HK-2 (cell line): ENCODE results near the gene VARS2.
"Not testable (repeated sequence)": the region's sequence is repeated elsewhere in the genome, so short reads cannot be mapped to it uniquely, and the experiment has no call there.

Experiments used
- DNase-seq: peaks from one replicate; pipeline ENCODE4 v3.0.0-alpha.2; 2018; ENCODE audit not compliant: unreplicated experiment

The VARS2 gene

DNA sequence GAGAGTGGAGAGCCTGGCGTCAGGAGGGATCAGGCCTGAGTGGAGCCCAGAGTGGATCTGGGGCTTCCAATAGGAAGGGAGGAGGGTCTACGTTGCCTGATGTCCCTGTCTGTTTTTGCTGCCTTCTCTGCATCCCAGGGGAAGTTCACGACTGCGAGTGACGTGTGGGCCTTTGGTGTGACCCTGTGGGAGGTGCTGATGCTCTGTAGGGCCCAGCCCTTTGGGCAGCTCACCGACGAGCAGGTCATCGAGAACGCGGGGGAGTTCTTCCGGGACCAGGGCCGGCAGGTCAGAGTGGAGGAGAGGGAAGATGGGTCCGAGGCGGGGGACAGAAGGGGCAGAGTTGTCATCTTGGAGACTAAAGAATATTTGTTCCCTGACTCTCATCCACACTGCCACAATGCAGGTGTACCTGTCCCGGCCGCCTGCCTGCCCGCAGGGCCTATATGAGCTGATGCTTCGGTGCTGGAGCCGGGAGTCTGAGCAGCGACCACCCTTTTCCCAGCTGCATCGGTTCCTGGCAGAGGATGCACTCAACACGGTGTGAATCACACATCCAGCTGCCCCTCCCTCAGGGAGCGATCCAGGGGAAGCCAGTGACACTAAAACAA is 15.2 kb upstream of the VARS2 start:
- DNase-seq = no peak

DNA sequence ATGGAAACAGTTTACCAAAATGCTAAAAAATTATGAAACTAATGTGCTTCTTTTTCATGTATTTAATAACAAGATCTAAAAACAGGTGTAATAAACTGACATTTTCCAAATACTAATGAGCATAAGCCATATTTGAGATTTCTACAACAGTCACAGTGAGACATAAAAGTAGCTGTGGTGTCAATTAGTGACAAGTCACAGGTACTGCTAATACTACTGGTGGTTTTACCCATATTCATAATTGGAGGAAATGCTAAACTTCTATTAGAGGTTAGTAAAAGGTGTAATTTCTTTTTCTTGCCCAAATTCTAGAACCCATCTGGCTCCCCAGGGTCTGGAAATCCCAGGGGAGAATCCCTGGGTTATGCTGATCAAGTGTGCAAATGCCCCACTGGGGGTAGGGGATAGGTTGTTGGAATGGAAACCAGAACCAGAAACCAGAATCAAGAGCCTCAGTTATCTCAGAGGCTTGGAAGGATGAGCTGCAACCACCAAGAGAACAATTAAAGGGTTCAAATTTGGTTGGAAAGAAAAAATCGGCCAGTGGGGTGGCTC is 13.1 kb upstream of the VARS2 start:
- no peak for DNase-seq

DNA sequence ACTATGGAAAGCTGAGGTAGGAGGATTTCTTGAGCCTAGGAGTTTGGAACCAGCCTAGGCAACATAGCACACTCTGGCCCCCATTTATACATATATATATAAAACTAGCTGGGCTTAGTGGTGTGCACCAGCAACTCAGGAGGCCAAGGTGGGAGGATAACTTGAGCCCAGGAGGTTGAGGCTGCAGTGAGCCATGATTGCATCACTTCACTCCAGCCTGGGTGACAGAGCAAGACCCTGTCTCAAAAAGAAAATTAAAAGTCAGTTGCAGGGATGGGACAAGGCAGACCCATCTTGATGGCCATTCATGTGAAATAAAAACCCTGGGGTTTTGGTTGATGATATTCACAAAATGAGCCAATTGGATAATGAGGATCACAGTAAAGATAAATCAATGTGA is 12.6 kb upstream of the VARS2 start:
- no peak for DNase-seq

DNA sequence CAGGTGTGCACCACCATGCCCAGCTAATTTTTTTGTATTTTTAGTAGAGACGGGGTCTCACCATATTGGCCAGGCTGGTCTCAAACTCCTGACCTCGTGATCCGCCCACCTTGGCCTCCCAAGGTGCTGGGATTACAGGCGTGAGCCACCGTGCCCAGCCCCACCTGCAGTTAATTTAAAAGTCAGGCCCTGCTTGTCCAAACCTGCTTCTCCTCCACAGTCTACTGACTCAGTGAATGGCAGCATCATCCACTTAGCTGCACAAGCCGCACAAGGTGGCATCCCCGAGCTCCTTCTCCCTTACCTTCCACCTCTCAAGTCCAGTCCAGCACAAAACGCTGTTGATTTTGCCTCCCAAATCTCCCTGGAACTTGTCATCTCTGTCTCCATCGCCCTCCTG is 11.8 kb upstream of the VARS2 start:
- DNase-seq = not testable (repeated sequence)

DNA sequence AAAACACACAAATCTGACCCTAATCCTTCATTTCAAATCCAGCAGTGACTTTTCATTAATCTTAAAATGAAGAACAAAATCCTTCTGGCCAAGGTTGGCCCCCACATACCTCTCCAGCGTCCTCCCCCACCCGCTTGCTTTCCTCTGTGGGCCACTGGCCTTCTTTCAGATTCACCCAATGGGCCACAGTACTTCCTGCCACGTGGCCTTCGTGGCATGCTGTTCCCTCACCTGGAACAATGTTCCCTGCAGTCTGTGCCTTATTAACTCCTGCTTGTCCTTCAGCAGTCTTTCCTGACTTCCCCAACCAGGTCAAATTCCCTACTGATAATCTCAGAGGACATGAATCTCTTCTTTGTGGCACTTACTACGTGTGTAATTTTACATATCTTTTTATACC is 11.3 kb upstream of the VARS2 start:
- DNase-seq = no peak

DNA sequence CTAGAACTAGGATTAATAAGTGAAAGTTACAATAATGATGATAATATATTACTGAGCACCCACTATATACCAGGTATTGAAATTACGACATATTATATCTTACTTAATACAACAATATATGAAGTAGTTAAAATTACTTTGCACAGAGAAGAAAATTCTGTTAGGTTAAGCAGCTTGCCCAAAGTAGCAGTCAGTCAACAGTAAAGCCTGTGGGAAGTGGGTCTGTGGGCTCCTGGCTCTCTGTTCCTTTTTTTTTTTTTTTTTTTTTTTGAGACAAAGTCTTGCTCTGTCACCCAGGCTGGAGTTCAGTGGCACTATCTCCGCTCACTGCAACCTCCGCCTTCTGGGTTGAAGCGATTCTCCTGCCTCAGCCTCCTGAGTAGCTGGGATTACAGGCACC is 10.8 kb upstream of the VARS2 start:
- DNase-seq = no peak

DNA sequence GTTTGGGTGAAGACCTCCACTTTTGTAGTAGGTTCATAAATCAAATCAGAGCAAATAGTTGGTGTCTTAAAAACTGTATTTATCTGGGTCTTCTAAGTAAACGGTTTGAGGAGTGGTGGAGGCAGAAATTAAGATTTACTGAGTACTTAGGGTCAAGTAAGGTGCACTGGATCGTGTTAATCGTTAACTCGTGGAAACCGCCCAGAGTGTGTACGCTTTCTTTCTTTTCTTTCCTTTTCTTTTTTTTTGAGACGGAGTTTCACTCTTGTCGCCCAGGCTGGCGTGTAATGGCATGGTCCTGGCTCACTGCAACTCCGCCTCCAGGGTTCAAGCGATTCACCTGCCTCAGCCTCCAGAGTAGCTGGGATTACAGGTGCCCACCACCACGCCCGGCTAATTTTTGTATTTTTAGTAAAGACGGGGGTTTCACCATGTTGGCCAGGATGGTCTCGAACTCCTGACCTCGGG is 6.7 kb upstream of the VARS2 start:
- not testable (repeated sequence) for DNase-seq

DNA sequence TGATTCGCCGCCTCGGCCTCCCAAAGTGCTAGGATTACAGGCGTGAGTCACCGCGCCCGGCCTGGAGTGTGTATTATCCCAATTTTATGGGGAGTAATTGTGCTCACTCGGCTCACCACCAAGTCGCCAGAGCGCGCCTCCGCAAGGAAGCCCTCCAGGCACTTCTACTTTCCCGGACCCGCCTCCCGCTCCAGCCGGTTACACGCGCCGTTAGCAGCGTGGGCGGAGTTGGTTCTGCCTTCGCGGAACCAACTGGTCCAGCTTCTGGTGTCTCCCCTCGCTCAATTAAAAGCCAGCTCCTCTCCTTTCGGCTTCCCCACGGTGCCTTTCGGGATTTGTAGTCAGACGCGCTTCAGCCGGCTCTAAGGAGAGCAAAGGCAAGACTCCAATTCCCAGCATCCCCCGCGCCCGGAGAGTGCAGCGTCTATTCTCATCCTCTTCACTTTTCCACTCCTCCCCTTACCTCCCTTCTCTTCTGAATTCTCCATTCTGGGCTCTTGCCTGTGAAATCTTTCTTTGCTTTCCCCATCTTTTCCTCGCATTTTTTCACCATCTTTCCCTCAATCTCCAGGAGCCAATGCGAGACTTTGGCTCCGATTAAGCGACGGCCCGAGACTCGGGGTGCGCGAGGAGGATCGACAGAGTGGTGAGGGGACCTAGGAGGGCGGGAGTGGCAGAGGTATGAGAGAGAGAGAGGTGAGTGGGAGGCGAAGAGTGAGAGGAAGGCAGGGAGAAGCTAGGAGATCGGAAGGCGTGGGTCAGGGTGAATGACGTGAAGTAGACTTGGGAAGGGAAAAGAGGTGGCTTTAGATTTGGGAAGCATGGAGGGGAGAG is 6.1 kb upstream of the VARS2 start, which contains the start of gene GTF2H4:
Gene GTF2H4, plus strand, starts transcription at position 450 of the 834 bp plus-strand sequence.
- DNase-seq = peak; percentile 96

DNA sequence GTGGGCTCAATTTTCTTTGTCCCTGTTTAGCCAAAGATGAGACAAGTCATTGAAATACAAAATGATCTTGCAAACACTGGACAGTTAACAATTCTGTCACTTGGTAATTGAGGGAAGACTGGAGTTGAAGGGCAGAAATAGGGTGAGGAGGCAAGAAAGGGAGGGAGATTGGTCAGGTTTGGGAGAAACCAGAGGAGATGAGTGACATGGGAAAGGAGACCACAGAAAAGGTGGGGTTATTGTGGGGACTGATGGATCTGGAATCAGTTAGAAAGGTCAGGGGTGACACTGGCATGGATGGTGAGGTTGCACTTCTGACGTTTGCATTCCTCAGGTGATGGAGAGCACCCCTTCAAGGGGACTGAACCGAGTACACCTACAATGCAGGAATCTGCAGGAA is 5.3 kb upstream of the VARS2 start:
- no peak for DNase-seq

DNA sequence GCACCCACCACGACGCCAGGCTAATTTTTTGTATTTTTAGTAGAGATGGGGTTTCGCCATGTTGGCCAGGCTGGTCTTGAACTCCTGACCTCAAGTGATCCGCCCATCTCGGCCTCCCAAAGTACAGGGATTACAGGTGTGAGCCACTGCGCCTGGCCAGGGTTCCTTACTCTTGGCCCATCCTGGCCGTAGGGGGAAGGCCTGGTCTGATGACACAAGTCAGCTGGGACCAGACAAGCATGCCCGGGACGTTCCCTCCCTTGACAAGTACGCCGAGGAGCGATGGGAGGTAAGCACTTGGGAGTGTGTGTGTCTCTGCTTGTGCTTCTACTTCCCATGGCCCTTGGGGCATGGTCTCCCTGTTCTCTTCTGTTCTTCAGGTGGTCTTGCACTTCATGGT is 3.6 kb upstream of the VARS2 start:
- not testable (repeated sequence) for DNase-seq

DNA sequence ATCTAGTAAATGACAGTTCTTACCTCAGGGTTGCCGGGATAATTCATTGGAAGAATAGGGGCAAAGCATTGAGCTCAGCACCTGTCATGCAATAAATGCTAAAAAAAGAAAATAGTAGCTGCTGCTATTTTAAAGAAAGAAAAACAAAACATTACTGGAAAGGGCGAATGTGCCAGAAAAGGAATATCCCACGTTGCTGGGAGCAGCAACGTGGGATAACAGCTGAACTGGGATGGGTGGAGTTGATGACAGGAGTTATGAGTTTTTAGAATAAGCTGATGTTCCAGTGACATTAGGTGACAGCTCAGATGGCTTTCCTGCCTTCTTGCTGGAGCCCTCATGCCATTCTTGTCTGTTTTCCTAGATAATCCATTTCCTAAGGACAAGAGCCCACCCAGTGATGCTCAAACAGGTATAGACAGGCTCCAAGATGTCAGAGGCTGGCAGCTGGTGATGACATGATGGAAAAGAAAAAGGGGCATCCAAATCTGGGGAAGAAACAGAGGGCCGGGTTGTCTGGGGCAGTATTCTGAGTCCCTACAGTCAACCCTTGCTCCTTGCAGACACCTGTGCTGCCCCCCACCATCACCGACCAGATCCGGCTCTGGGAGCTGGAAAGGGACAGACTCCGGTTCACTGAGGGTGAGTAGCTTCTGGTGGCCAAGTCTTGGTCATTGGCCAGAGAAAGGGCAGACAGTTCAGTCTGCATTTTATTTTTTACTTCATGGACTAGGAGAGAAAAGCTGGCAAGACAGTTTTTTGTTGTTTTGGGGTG is 1.1 kb upstream of the VARS2 start:
- no peak for DNase-seq

DNA sequence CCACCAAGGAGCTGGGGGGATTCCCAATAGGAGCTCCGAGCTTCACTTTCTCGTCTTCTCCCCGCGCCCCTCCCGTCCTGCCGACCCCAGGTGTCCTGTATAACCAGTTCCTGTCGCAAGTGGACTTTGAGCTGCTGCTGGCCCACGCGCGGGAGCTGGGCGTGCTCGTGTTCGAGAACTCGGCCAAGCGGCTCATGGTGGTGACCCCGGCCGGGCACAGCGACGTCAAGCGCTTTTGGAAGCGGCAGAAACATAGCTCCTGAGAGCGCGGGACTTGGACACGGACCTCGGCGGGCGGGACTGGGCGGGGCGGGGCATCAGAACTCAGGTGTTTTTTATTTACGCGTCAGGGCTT is 340 bp upstream of the VARS2 start:
- DNase-seq = no peak

DNA sequence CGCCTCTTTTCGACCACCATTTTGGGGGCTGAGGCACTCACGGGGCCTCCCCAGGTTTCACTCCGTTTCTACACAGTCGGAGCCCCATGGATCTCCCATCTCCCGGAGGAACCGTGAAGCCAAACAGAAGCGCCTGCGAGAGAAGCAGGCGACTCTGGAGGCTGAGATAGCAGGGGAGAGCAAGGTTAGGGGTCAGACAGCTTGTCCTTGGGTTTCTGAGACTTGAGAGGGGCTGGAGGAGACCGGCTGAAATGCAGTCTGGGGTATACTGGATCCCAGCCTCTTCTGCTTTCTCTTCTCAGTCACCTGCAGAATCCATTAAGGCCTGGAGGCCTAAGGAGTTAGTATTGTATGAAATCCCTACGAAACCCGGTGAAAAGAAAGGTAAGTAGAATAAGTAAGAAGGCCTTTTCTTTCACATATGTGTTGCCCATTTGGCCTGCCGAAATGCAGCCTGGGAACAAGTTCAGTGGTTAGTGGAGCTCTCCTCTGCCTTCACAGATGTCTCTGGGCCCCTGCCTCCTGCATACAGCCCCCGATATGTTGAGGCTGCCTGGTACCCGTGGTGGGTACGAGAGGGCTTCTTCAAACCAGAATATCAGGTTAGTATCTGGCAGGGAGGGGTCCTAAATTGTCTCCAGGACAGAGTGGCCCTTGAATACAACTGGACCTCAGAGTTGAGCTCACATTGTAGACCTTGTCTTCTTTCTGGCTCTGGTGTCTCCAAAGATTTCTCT is 984 bp downstream of the VARS2 start:
- no peak for DNase-seq

DNA sequence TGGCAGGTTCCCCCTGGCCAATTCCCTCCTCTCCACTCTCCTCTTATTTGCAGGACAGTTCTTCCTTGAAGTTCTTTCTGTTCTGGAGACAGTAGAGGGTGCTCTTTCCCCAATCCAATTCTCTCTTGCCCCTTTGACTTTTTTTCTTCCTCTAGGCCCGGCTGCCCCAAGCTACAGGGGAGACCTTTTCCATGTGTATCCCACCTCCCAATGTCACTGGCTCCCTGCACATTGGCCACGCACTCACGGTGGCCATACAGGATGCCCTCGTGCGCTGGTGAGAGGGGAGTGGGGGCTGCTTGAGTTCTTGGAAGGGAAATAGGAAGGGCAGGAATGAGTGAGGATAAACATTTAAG is 1.5 kb downstream of the VARS2 start:
- DNase-seq = no peak

DNA sequence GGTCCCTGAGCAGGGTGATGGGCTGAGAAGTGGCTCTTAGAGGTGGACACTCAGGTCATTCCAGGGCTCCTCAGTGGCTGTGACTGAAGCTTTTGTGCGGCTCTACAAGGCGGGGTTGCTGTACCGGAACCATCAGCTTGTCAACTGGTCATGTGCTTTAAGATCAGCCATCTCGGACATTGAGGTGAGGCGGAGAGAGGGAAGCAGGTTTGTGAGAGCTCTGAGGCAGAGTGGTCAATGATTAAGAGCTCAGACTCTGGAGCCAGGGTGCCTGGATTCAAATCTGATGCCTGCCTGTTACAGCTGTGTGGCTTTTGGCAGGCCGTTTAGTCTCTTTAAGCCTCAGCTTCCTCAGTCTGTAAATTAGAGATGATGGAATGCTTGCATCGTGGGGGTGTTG is 3.0 kb downstream of the VARS2 start:
- DNase-seq = no peak

DNA sequence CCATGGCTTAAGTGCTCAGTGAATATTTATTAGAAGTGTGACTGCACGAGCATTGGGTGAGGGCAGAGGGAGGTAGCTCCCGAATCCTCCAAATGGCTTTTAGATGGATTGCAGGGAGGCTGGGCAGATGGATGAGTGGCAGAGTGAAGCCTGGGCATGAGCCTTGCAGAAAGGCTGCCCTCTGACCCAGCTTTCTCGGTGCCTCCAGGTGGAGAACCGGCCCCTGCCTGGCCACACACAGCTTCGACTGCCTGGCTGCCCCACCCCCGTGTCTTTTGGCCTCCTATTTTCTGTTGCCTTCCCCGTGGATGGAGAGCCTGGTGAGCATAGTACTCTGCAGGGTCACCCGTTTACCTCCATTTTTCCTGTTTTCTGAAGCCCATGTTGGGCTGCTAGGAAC is 3.4 kb downstream of the VARS2 start:
- no peak for DNase-seq

DNA sequence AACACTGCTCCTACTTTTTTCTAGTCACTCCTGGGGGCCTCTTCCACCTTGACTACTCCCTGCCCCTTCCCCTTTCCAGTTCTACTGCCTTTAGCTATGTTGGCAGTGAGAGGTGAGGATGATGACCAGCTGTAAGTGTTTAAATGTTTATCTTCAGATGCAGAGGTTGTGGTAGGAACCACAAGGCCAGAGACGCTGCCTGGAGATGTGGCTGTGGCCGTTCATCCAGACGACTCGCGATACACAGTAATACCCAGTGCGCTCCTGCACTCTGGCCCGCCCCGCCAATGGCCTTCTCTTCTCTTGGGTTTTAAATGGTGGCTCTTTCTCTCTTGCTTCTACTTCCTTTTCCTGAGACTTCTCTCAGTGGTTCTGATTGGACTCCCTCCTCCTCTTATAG is 4.6 kb downstream of the VARS2 start:
- DNase-seq = no peak

DNA sequence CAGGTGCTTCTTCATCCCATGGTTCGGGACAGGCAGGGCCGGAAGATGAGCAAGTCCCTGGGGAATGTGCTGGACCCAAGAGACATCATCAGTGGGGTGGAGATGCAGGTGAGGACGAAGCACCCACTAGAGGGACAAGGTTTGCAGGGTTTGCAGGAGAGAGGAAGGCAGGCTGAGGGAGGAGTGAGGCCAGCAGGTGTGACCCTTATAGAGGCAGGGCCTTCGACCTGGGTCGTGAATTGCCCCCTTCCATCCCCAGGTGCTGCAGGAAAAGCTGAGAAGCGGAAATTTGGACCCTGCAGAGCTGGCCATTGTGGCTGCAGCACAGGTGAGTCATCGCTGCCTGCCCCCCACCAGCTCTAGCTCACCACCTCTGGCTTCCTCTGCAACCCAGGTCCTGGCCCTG is 8.4 kb downstream of the VARS2 start:
- DNase-seq = no peak

DNA sequence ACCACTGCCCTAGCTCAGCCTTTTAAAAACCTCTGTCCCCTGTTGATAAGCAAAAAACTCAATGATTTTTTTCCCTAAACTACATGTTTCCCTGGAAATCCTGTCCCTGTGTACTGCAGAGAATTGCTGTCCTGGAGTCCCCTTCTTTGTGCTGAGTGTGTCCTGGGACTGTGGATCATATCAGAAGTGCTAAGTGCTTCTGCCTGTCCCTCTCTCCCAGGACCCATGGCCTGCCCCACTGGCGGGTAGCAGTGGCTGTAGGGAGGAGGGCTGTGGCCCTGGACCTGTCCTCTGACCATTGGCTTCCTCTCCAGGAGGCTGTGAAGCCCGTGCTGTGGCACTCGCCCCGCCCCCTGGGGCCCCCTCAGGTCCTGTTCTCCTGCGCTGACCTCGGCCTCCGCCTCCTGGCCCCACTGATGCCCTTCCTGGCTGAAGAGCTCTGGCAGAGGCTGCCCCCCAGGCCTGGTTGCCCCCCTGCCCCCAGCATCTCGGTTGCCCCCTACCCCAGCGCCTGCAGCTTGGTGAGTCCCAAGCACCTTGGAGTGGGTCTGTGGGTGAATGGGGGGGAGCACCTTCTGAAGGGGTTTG is 10.1 kb downstream of the VARS2 start:
- not testable (repeated sequence) for DNase-seq

DNA sequence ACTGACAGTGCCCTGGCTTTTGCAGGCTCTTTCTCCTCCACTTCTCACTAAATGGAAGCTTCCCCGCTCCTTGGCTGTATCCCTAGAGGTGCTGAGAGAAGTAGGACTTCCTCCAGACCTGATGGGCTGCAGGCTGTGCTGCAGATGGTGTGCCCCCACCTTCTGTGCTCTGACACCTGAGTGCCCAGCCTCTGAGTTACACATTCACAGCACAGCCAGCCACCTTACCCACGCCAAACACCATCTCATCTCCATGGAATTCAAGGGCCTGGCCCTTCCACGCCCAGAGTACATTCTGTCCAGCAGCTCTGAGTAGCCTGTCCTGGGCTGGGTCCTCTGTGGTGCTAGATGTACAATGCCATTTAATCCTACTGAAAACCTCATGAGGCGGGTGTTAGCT is 12.6 kb downstream of the VARS2 start:
- peak; percentile 68 for DNase-seq

DNA sequence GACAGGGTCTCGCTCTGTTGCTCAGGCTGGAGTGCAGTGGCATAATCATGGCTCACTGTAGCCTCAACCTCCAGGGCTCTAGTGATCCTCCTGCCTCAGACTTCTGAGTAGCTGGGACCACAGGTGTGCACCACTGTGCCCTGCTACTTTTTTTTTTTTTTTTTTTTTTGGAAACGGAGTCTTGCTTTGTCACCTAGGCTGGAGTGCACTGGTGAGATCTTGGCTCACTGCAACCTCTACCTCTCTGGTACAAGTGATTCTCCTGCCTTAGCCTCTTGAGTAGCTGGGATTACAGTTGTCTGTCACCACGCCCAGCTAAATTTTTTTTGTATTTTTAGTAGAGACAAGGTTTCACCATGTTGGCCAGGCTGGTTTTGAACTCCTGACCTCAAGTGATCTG is 13.0 kb downstream of the VARS2 start:
- not testable (repeated sequence) for DNase-seq
